Adrenal gland (tissue), 12 donors: ENCODE results near the gene CATSPERZ. TPM values are rescaled to one million over a fixed set of nuclear protein-coding genes. Genes with fewer than 3 reads are reported as not detected.
A peak's percentile ranks its signal among the peaks of the same experiment; 100 is the strongest.

Source experiments
- DNase-seq, 7 donors: peaks; one replicate each; pipeline ENCODE4 v3.0.0-alpha.2; 2019 to 2020
- H3K27ac ChIP-seq, 5 donors: fragments of 200-600 bp; sonication (generic) in 4 of 5; 1 replicate in 3 of 5; 2 replicates in 2 of 5; pipeline versions ENCODE4 v1.5.1 to v1.8.0; 2016 to 2020; ENCODE audit warnings: mild to moderate bottlenecking in 1 of 5
- H3K27me3 ChIP-seq: fragments of 200-600 bp; 2 replicates; pipeline ENCODE4 v1.8.0; 2021
- H3K36me3 ChIP-seq, 2 donors: fragments of 200-600 bp; replicated peaks in 1 of 2; 1 replicate in 1 of 2; 2 replicates in 1 of 2; pipeline versions ENCODE4 v1.5.1 to v1.8.0; 2018 to 2022
- H3K4me1 ChIP-seq, 2 donors: fragments of 200-600 bp; replicated peaks in 1 of 2; 1 replicate in 1 of 2; 2 replicates in 1 of 2; pipeline versions ENCODE4 v1.5.1 to v1.8.0; 2018 to 2021
- H3K4me3 ChIP-seq, 4 donors: fragments of 200-600 bp; sonication (generic) in 3 of 4; one replicate each; pipeline ENCODE4 v1.5.1; 2016 to 2018
- H3K9me3 ChIP-seq, 3 donors: fragments of 200-600 bp; sonication (generic) in 1 of 3; replicated peaks in 1 of 3; 1 replicate in 2 of 3; 2 replicates in 1 of 3; pipeline versions ENCODE4 v1.5.1 to v1.8.0; 2016 to 2021
- CTCF ChIP-seq, 6 experiments: fragments of 450-650 bp in 4 of 6; fragments of 200-600 bp in 2 of 6; sonication (generic) in 1 of 6; IDR thresholded peaks; 1 replicate in 5 of 6; 2 replicates in 1 of 6; pipeline versions ENCODE4 v1.5.1 to v1.8.0; 2016 to 2021; ENCODE audit warnings: antibody characterized with exemption in 6 of 6, mild to moderate bottlenecking in 2 of 6, moderate library complexity in 1 of 6
- POLR2A ChIP-seq, 2 donors: fragments of 450-650 bp; IDR thresholded peaks; one replicate each; pipeline ENCODE4 v1.6.1; 2017; ENCODE audit warnings: antibody characterized with exemption in 2 of 2, mild to moderate bottlenecking in 2 of 2, moderate library complexity in 1 of 2
- WGBS, 4 donors: extraction: QIAGEN DNeasy Blood & Tissue Kit in 2 of 4; methylation state at CpG; one replicate each; pipeline versions ENCODE4 v1.1.5 to v1.1.7; 2013 to 2017; 5-methylcytosine and 5-hydroxymethylcytosine counted together
- intact Hi-C, 2 donors: fragments of 100-400 bp; cut with DNase I; formaldehyde crosslinking; loops; one replicate each; pipeline versions ENCODE4 v1.14.1 to v1.15.0; 2022 to 2023
- polyA plus RNA-seq, 3 donors: library from polyadenylated mRNA; stranded (reverse); fragments of 200-250 nt in 2 of 3; fragments of 350-450 nt in 1 of 3; fragmentation: Illumina TruSeq in 1 of 3; extraction: RNeasy Lipid Tissue Mini Kit (QIAGEN cat#74804) in 1 of 3; gene quantifications; one replicate each; pipeline ENCODE4 v1.2.3, GENCODE V29; 2013 to 2014
- total RNA-seq, 9 donors: library from RNA; depleted of rRNA in 4 of 9; stranded (reverse); fragments of >200 nt in 4 of 9; fragments of 120-200 nt in 1 of 9; fragmentation: NEBNext Ultra II Directional in 1 of 9; extraction: Animal tissue kit (Norgen Biotek cat#: 25700) in 1 of 9; gene quantifications; one replicate each; pipeline versions ENCODE4 v1.1.0 to v1.2.4, GENCODE V29; 2013 to 2023
- donor health status: healthy with polysubstance abuse.
- donor health status: Bipolar disorder and iron deficiency.
- donor health status: DM: yes; HTN: yes; CAD: no.
- donor health status: DM: no; HTN: no; CAD: no.
- donor health status: DM: no; HTN: no; CAD: no.
- donor health status: DM: yes; HTN: yes; CAD: no.

CATSPERZ gene
- total and polyA plus RNA-seq, 12 donors, result 0.28 to 1.2 (median 0.71) TPM; not detected in 8

- DNase-seq, result no peak
- TF ChIP-seq POLR2A (IDR thresholded peaks at IDR 0.05) (no peak), CTCF (IDR thresholded peaks at IDR 0.05) (no peak)
- Histone ChIP-seq H3K4me3 (no peak overlapping the region), H3K27me3 (no peaks in the 10 kb centered on the region), H3K4me1 (peaks cover 10 to 20% of the 10 kb centered on the region in 2 donors), H3K9me3 (no peaks in the 10 kb centered on the region), H3K36me3 (peaks cover 0 to 20% of the 10 kb centered on the region in 2 donors), H3K27ac (no peak overlapping the region)
- intact Hi-C loops, result no loop called here
- 88 to 95% (median 94%) methylated on average over 6 to 7 of the region's 7 CpGs for WGBS, 4 donors
Measured at GRCh38 chr11:64320556-64320955, 20.4 kb downstream of the CATSPERZ start.

GRCh38 chr11:64321026-64321425 is 20.9 kb downstream of the CATSPERZ start:
- Histone ChIP-seq H3K9me3 (no peaks in the 10 kb centered on the region), H3K27me3 (no peaks in the 10 kb centered on the region), H3K4me3 (no peak overlapping the region), H3K36me3 (peaks cover 0 to 15% of the 10 kb centered on the region in 2 donors), H3K4me1 (peaks cover 10 to 20% of the 10 kb centered on the region in 2 donors), H3K27ac (no peak overlapping the region)
- TF ChIP-seq CTCF (IDR thresholded peaks at IDR 0.05) (no peak), POLR2A (IDR thresholded peaks at IDR 0.05) (no peak)
- intact Hi-C loops, result no loop called here
- no peak for DNase-seq
- 75 to 91% (median 87%) methylated on average over 5 of the region's 5 CpGs for WGBS, 4 donors

- no peak for TF ChIP-seq POLR2A (IDR thresholded peaks at IDR 0.05)
- TF ChIP-seq CTCF (IDR thresholded peaks at IDR 0.05), result no peak
- Histone ChIP-seq H3K27ac (no peak overlapping the region), H3K4me3 (no peak overlapping the region), H3K4me1 (peaks cover 10 to 16% of the 10 kb centered on the region in 2 donors), H3K27me3 (no peaks in the 10 kb centered on the region), H3K9me3 (no peaks in the 10 kb centered on the region), H3K36me3 (peaks cover 0 to 14% of the 10 kb centered on the region in 2 donors)
- WGBS, 4 donors, result 93 to 97% (median 94%) methylated on average over 4 to 5 of the region's 5 CpGs
- intact Hi-C loops, result no loop called here
- DNase-seq, result no peak
Measured at GRCh38 chr11:64321533-64321932, 21.4 kb downstream of the CATSPERZ start.

GRCh38 chr11:64322925-64323260 is 22.7 kb downstream of the CATSPERZ start:
- DNase-seq, result peak in 1 of 7 donors; percentile 8
- intact Hi-C loops, result no loop called here
- WGBS, 4 donors, result 82 to 95% (median 85%) methylated on average over 3 to 7 of the region's 7 CpGs
- Histone ChIP-seq H3K9me3 (no peaks in the 10 kb centered on the region), H3K27me3 (no peaks in the 10 kb centered on the region), H3K4me1 (peaks cover 10 to 11% of the 10 kb centered on the region in 2 donors), H3K27ac (peak overlapping the region in 1 of 5 donors; percentile 34), H3K36me3 (peaks cover 0 to 14% of the 10 kb centered on the region in 2 donors), H3K4me3 (no peak overlapping the region)
- no peak for TF ChIP-seq POLR2A (IDR thresholded peaks at IDR 0.05)
- no peak for TF ChIP-seq CTCF (IDR thresholded peaks at IDR 0.05)
